Anterior cingulate cortex (tissue), 58 donors: ENCODE data around the gene HPSE2.
"Not testable (repeated sequence)": the region's sequence is repeated elsewhere in the genome, so short reads cannot be mapped to it uniquely, and the experiment has no call there.

Experiments used
- DNase-seq, 58 donors: peaks; one replicate each; lab custom pipeline; 2025; lab: John Stamatoyannopoulos, UW

HPSE2 gene

GRCh38 chr10:98525969-98526368, 709.7 kb downstream of the HPSE2 start:
- no peak for DNase-seq

DNA sequence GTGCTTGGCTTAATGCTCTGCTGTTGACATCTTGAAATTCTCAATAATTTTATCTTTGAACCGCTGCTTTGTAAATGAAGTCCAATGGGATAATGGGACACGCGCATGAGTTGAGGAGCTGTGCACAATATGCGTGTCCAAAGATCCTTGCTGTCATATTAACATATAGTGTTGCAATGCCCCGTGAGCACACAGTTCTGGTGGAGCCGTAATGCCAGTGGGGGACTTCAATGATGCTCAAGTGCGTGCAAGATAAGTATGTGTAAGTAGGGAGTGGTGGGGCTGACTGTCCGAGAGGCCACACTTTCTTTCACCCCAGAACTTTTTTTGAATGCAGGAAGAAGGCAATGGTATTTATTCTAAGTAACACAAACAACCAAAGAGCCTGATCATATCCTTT, 711.5 kb downstream of the HPSE2 start:
- DNase-seq = no peak

DNA sequence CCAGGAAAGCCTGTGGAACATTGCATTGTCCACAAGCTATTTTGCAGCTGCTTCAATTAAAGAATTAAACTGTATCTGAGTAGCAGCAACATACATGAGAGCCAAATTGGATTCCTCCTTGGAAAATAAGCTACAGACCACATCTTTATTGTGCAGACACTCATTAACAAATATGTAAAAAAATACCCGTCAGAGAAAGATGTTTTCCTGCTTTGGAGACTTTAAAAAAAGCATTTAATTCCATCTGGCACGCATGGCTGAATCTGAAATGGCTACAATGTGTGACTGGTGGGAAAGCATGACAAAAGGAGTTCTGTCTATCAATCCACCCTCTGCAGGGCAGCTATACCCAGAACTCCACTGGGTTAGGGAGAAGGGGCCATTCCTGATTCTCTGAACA, 715.8 kb downstream of the HPSE2 start:
- DNase-seq = no peak

- no peak for DNase-seq
Measured at GRCh38 chr10:98517672-98518071, 718.0 kb downstream of the HPSE2 start.

GRCh38 chr10:98516352-98516751, 719.3 kb downstream of the HPSE2 start:
- DNase-seq = no peak

DNA sequence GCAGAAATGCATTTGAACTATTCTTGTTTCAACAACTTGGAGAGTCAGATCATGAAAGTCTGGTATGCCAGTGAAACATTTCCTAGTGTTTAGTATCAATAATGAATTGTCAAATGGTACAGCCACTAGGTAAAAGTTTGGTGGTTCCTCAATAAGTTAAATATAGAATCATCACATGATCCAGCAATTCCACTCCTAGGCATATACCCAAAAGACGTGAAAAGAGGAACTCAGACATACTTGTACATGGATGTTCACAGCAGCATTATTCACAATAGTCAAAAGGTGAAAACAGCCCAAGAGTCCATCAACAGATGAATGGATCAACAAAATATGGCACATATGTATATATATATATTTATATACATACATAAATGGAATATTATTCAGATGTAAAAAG, 721.9 kb downstream of the HPSE2 start:
- no peak for DNase-seq

DNA sequence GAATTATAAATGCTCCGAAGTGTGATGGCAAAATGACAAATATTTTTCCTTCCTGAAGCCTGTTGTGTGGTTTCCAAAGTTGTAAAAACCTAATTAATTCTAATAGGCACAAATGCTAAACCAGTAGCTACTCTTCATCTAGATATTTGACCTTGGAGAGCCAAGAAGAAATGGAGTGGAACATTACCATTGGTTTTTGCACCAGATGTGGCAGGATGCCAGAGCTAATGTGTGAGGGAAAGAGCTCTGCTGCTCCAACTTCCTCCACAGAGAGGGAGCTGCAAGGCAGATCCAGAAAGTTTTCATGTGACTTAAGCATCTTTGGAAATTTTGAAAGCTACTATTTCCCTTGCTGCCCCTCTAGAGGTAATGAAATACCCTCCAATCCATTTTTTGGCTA, 723.8 kb downstream of the HPSE2 start:
- peak in 1 of 58 donors; percentile 6 for DNase-seq

DNA sequence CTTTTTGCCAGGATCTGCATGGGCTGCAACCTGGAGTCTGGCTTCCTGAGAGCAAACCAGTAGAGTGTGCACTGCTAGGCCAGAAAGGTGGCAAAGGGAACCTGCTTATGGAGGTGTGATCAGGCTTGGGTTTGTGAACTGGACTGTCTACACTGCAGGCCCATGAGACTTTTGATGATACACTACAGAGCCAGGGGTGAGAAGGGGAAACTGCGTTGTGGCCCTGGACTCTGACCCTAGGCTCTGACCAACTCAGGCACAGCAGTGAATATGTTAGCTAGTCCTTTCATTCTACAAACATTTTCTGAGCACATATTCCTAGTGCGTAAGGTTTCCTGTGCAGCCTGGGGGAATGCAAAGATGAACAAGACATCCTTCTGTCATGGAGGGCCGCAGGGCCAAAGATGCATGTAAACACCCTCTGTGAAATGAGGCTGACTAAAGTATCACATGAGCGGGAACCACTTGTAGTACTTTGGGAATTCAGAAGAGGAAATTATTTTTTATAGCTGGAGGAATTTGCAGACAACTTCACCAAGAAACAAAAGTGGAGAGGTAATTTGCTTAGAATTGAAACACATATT, 725.1 kb downstream of the HPSE2 start:
- no peak for DNase-seq

- no peak for DNase-seq
Measured at GRCh38 chr10:98509745-98510144, 725.9 kb downstream of the HPSE2 start.

- DNase-seq = not testable (repeated sequence)
Measured at GRCh38 chr10:98502535-98502934, 733.1 kb downstream of the HPSE2 start.

DNA sequence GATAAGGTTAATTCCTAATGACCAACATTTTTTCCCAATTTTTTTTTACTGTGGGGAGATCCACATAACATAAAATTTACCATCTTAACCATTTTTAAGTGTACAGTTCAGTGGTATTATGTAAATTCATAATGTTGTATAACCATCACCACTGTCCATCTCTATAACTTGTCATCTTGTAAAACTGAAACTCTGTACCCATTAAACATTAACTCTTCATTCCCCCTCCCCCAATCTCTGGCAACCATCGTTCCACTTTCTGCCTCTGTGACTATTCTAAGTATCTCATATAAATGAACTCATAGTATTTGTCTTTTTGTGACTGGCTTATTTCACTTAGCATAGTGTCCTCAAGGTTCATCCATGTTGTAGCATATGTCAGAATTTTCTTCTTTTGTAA, 742.9 kb downstream of the HPSE2 start:
- no peak for DNase-seq

- DNase-seq = no peak
Measured at GRCh38 chr10:98489561-98490481, 745.8 kb downstream of the HPSE2 start.

- DNase-seq = no peak
Measured at GRCh38 chr10:98488669-98489430, 746.8 kb downstream of the HPSE2 start.

DNA sequence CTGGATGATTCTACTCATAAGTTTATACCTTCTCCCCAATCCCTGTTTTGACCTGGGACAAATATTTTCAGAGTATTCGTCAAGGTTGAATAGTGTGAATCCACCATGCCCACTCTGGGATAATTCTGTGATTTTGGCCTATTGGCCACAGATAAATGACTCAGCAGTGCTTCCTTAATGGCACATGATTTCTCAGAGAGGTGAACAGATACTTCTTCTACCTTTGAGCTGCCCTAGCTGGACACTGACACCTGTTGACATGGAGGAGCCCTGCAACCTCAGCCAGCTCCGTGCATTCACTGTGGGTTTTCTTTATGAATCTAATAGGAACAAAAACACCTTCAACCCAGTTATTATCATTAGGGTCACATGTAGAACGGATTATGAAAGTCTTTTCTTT, 748.0 kb downstream of the HPSE2 start:
- DNase-seq = no peak

DNA sequence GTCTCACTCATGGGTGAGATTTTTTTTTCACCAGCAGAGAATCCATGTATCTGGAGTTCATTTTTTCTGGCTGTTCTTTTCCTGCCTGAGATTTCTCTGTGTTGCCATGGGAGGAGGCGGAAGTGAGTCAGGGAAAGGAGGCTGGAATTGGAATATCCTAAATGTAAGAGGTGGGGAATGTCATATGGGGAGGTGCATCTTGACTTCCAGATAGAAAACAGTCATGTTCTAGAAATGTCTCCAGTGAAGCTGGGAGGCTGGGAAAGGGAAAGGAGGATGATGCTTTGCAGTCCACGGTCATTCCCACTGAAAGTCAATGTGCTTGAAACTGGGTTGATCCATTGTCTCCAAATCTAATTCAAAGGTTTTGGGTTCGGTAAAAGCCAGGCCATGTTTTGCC, 749.2 kb downstream of the HPSE2 start:
- DNase-seq = no peak

GRCh38 chr10:98485959-98486358, 749.7 kb downstream of the HPSE2 start:
- DNase-seq = no peak

DNA sequence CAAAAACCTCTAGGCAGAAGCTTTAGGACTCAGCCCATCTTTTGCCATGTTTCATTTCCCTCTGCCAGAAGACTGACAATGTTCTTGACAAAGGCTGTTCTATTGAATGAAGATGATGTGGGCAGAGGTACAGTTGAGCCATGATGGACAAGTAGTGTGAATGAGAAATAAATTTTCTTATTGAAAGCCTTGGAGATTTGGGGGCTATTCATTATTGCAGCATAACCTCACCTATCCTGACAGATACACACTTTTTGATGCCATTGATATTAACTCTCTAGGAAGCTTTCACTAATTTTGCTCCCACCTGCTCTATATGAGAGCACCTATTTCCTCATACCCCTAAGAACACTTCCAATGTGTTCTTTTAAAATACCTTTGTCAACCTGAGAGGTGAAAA, 752.0 kb downstream of the HPSE2 start:
- DNase-seq = no peak

GRCh38 chr10:98482096-98482495, 753.6 kb downstream of the HPSE2 start:
- no peak for DNase-seq

DNA sequence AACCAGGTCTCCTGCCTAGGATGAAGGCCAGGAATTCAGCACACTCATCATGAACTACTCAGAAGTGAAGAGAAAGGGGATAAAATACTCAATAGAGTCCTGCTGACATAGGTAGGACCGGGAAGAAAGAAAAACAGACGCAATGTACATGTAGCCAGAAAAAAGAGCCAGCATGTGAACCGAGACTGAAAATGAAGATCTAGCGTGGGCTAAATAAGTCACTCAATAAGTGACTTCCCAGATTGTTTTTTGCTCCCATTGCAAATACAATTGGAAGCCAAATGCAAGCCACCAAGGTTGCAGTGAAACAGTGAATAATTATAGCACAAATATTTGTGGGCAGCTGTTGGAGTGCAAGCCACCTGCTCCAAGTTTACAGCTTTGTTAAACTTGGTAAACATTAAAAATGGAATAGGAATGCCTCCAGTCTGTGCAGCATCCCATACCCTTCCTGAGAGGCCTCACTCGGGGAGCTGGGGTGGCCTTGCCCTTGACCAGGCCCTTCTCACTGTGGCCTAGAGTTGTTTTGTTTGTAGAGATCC, 754.2 kb downstream of the HPSE2 start:
- DNase-seq = no peak

DNA sequence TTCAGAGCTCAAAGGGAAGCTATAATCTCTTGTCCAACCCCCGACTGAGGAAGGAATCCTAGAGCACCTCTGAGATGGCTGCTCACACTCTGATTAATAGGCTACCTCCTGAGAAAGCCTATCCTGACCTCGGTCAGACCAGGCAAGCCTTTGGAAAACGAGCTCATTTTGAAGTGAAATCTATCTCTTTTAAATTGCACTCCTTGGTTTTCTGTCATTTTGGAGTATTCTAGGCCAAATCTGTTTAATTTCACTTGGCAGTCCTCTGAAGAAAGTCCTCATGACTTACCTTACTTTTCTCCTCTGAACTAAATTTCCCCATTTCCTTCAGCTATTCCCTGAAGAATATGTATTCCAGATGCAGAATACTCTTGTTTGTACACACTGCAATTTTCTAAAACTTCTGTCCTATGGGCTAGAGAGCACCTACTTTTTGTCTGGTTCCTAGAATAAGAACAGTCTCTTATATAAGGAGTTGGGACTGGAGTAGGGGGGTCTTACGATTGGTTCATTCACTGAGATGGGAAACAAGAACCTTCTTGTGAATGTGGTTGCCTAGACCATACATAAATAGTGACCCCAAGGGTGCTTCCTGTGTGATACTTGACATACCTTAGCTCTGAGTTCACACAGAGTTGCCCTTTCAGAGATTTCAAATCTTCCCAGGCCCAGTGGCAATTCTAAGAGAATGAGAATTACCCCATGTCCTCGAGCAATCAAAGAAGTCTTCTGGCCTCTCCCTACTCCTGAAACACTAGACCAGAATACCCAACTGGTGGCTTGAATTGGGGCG, 757.0 kb downstream of the HPSE2 start:
- no peak for DNase-seq
